MG63 (cell line): ENCODE measurements around the gene TLDC2. TPM values are rescaled to one million over a fixed set of nuclear protein-coding genes. Genes with fewer than 3 reads are reported as not detected.
"Not testable (repeated sequence)": the region's sequence is repeated elsewhere in the genome, so short reads cannot be mapped to it uniquely, and the experiment has no call there.

Experiments used
- DNase-seq: peaks from one replicate; pipeline ENCODE4 v3.0.0-alpha.2; 2020
- H3K27me3 ChIP-seq: fragments of 250-450 bp; sonication (Bioruptor Pico); 2 replicates; pipeline ENCODE4 v1.5.1; 2020; ENCODE audit warnings: mild to moderate bottlenecking, moderate library complexity
- H3K36me3 ChIP-seq: fragments of 250-450 bp; sonication (Bioruptor Pico); 2 replicates; pipeline ENCODE4 v1.5.1; 2020; ENCODE audit warnings: mild to moderate bottlenecking, moderate library complexity
- H3K4me3 ChIP-seq: fragments of 250-450 bp; sonication (Bioruptor Pico); 2 replicates; pipeline ENCODE4 v1.5.1; 2020; ENCODE audit warnings: mild to moderate bottlenecking, moderate library complexity
- H3K9me3 ChIP-seq: fragments of 250-450 bp; sonication (Bioruptor Pico); 2 replicates; pipeline ENCODE4 v1.5.1; 2020; ENCODE audit warnings: mild to moderate bottlenecking, moderate library complexity
- total RNA-seq: library from RNA; depleted of rRNA; stranded (reverse); fragments of >200 nt; shearing (Covaris generic); gene quantifications from 2 replicates; pipeline ENCODE4 v1.2.3, GENCODE V29; 2014; ENCODE audit warnings: low replicate concordance

The TLDC2 gene
- total RNA-seq, 1 experiment from 2014 or later: not detected

DNA sequence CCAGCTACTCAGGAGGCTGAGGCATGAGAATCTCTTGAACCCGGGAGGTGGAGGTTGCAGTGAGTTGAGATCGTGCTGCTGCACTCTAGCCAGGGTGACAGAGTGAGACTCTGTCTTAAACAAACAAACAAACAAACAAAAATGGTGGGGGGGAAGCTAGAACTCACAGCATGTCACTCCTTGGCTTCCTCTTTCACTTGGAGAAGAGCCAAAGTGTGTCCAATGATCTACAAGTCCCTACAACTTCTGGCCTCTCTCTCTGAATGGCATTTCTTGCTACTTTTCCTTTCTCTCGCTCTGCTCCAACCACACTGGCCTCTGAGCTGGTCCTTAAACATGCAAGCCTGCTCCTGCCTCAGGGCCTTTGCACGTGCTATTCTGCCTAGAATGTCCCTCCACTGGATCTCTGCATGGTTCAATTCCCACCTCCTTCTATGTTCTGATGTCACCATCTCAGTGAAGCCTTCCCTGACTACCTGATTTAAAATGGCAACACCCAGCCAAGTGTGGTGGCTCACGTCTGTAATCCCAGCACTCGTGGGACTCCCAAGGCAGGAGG lies 8.1 kb downstream of the TLDC2 start:
- H3K36me3 ChIP-seq: no peaks in the 10 kb centered on the region

DNA sequence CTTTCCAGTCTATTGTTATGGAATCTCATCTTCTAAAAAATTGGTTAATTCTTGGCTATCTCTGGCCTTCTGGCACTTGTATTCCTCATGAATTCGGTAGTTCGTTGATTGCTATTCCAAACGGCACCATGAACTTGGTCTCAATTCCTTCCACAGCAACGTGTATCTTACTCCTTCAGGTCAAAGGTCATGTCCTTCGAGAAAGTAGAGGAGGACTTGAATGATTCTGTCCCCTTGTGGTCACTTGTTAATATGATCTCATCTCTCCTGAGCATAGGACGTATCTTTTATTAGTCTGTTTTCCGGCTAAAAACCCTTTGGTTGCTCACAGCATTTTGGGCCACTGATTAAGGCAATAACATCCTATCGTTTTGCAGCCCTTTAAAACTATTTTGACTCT lies 9.4 kb downstream of the TLDC2 start:
- Histone ChIP-seq H3K27me3 (no peaks in the 10 kb centered on the region), H3K4me3 (no peak overlapping the region), H3K36me3 (no peaks in the 10 kb centered on the region), H3K9me3 (no peaks in the 10 kb centered on the region)
- DNase-seq: no peak

More for the DNA sequence above, 8.1 kb downstream of the TLDC2 start:
- no peaks in the 10 kb centered on the region for H3K9me3 ChIP-seq
- H3K27me3 ChIP-seq: no peaks in the 10 kb centered on the region
- no peak for DNase-seq
- no peak overlapping the region for H3K4me3 ChIP-seq

DNA sequence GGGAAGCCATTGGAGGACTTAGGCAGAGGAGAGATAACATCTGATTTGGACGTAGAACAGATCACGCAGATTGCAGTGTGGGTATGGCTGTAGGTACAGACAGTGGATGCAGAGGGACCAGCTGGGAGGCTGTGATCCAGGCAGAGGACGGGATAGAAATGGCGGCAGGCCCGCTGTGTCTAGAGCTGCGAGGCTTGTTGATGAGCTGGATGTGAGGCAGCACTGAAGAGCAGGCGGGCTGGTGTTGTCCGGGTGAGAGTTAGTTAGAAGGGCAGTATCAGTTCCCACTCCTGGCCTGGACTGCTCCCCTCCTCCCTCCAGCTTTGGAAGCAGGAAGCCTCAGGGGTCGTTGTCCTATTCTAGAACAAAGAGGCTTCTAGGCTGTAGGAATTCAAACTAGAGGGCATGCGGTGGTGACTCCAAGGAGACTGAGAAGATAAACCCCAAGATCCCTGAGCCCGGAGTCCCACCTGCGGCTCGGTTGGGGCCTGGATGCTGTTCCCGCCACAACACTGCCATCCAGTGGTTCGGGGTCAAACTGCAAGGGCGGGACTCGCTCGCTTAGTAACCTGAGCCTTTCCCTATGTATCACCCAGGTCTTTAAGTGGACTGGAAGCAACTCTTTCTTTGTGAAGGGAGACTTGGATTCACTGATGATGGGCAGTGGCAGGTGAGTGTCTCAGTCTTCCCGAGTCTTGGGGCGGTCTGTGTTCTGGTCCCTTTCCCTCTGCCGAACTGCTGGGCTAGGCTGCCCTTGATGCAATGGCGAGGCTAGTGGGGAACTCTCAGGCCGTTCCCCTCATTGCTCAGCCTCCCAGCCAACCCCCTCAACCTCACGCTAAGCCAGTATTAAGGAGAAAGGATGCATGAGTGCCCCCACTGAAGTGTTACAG lies 11.2 kb downstream of the TLDC2 start:
- Histone ChIP-seq H3K36me3 (no peaks in the 10 kb centered on the region), H3K9me3 (no peaks in the 10 kb centered on the region), H3K4me3 (no peak overlapping the region), H3K27me3 (no peaks in the 10 kb centered on the region)
- peak; percentile 74 for DNase-seq

DNA sequence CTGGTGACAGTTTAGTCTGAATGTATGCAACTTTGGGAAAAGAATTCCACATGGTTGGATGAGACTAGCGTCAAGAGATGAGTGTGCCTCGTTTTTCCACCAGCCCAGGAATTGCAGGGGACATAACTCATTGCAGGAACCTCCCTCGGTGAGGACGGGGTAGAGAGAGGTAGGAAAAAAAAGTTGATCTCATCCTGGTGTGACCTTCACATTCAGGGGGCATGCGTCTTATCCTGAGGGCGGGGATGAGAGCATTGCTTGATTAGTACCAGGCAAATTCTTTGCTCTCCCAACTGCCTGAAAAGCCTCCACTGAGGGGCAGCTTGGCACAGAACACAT lies 11.8 kb downstream of the TLDC2 start:
- no peak overlapping the region for H3K4me3 ChIP-seq
- no peaks in the 10 kb centered on the region for H3K27me3 ChIP-seq
- no peaks in the 10 kb centered on the region for H3K36me3 ChIP-seq
- no peak for DNase-seq
- H3K9me3 ChIP-seq: no peaks in the 10 kb centered on the region

GRCh38 chr20:36888880-36889516 lies 13.1 kb downstream of the TLDC2 start:
- Histone ChIP-seq H3K27me3 (no peaks in the 10 kb centered on the region), H3K36me3 (no peaks in the 10 kb centered on the region), H3K4me3 (no peak overlapping the region), H3K9me3 (no peaks in the 10 kb centered on the region)
- no peak for DNase-seq

DNA sequence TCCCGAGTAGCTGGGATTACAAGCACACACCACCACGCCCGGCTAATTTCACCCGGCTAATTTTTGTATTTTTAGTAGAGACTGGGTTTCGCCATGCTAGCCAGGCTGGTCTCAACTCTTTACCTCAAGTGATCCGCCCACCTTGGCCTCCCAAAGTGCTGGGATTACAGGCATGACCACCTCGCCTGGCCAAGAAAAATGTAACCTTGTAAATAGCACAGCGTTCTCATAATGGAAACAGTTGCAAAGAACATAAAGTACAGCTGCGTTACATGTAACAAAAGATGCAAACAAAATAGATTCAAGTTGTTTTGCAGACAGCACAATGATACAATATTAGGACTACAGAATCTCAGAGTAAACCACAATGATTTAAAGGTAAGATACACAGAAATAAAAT lies 14.6 kb downstream of the TLDC2 start:
- H3K4me3 ChIP-seq: no peak overlapping the region
- no peaks in the 10 kb centered on the region for H3K9me3 ChIP-seq
- H3K36me3 ChIP-seq: no peaks in the 10 kb centered on the region
- H3K27me3 ChIP-seq: no peaks in the 10 kb centered on the region
- no peak for DNase-seq

GRCh38 chr20:36891211-36891610 lies 15.3 kb downstream of the TLDC2 start:
- no peaks in the 10 kb centered on the region for H3K36me3 ChIP-seq
- H3K9me3 ChIP-seq: no peaks in the 10 kb centered on the region
- no peak overlapping the region for H3K4me3 ChIP-seq
- no peaks in the 10 kb centered on the region for H3K27me3 ChIP-seq
- DNase-seq: no peak

DNA sequence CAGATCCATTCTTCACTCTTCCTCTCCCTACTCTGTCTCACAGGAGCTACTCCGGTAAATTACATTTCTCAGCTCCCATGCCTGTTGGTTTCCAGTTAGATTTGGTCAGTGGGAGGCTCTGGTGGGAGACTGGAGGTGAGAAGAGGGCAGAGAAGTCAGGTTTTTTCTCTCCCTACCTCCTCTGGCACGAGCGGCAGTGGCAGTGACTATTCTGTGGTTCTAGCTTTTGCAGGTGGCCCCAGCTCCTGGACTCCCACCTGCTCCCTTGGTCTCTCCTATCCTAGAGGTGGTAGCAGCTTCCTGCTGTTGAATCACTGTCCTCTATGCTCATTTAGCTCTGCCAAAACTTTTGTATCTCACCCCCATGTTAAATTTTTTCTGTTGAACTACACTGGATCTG lies 17.9 kb downstream of the TLDC2 start:
- Histone ChIP-seq H3K4me3 (no peak overlapping the region), H3K9me3 (no peaks in the 10 kb centered on the region), H3K27me3 (no peaks in the 10 kb centered on the region), H3K36me3 (peaks cover 2% of the 10 kb centered on the region; the same call in 1 of the 2 replicates)
- DNase-seq: no peak

- no peaks in the 10 kb centered on the region for H3K27me3 ChIP-seq
- DNase-seq: no peak
- peaks cover 2% of the 10 kb centered on the region; the same call in 1 of the 2 replicates for H3K36me3 ChIP-seq
Observed at GRCh38 chr20:36895036-36895435, 19.1 kb downstream of the TLDC2 start.

GRCh38 chr20:36904690-36905089 lies 28.8 kb downstream of the TLDC2 start:
- no peak overlapping the region for H3K4me3 ChIP-seq
- H3K9me3 ChIP-seq: no peaks in the 10 kb centered on the region
- no peak for DNase-seq
- no peaks in the 10 kb centered on the region for H3K36me3 ChIP-seq
- no peaks in the 10 kb centered on the region for H3K27me3 ChIP-seq

More at GRCh38 chr20:36895036-36895435, 19.1 kb downstream of the TLDC2 start:
- H3K9me3 ChIP-seq: no peaks in the 10 kb centered on the region
- H3K4me3 ChIP-seq: no peak overlapping the region

DNA sequence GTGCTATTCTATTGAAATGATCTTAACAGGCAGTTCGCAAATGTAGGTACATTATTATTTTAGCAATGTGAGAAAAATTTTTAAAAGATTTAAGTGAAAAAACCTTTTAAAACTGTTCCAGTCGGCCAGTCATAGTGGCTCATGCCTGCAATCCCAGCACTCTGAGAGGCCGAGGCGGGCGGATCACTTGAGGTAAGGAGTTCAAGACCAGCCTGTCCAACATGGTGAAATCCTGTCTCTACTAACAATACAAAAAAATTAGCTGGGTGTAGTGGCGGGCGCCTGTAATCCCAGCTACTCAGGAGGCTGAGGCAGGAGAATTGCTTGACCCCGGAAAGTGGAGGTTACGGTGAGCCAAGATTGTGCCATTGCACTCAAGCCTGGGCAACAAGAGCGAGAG lies 29.6 kb downstream of the TLDC2 start:
- H3K27me3 ChIP-seq, H3K4me3 ChIP-seq, H3K9me3 ChIP-seq, H3K36me3 ChIP-seq, DNase-seq: not testable (repeated sequence)

GRCh38 chr20:36906086-36906485 lies 30.1 kb downstream of the TLDC2 start:
- not testable (repeated sequence) for DNase-seq, H3K9me3 ChIP-seq, H3K4me3 ChIP-seq, H3K27me3 ChIP-seq, H3K36me3 ChIP-seq

GRCh38 chr20:36908603-36909002 lies 32.7 kb downstream of the TLDC2 start:
- Histone ChIP-seq H3K4me3 (no peak overlapping the region), H3K9me3 (no peaks in the 10 kb centered on the region), H3K36me3 (no peaks in the 10 kb centered on the region), H3K27me3 (no peaks in the 10 kb centered on the region)
- DNase-seq: no peak

DNA sequence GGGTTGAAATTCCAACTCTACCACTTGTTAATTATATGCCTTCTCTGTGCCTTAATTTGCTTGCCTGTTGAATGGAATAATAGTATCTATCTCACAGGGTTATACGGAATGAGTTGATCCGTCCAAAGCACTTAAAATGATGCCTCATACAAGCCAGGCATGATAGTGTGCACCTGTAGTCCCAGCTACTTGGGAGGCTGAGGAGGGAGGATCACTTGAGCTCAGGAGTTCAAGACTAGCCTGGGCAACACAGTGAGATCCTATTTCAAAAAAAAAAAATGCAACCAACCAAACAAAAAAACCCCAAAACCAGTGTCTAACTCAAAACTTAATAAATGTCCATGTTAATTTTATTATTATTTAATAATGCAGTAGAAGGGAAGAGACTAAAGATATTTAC lies 40.3 kb downstream of the TLDC2 start:
- no peaks in the 10 kb centered on the region for H3K36me3 ChIP-seq

DNA sequence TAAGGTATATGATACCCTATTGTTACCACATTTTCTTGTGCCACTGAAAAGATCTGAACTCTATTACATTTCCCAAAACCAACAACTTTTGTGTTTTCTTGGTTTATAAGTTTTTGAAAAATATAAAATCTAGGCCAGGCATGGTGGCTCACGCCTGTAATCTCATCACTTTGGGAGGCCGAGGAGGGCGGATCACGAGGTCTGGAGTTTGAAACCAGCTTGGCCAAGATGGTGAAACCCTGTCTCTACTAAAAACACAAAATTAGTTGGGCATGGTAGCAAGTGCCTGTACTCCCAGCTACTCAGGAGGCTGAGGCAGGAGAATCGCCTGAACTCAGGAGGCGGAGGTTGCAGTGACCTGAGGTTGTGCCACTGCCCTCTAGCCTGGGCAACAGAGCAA lies 41.3 kb downstream of the TLDC2 start:
- Histone ChIP-seq H3K36me3 (no peaks in the 10 kb centered on the region), H3K27me3 (no peaks in the 10 kb centered on the region), H3K9me3 (no peaks in the 10 kb centered on the region), H3K4me3 (no peak overlapping the region)
- no peak for DNase-seq

More for the DNA sequence above, 40.3 kb downstream of the TLDC2 start:
- Histone ChIP-seq H3K27me3 (no peaks in the 10 kb centered on the region), H3K9me3 (no peaks in the 10 kb centered on the region), H3K4me3 (no peak overlapping the region)
- no peak for DNase-seq

DNA sequence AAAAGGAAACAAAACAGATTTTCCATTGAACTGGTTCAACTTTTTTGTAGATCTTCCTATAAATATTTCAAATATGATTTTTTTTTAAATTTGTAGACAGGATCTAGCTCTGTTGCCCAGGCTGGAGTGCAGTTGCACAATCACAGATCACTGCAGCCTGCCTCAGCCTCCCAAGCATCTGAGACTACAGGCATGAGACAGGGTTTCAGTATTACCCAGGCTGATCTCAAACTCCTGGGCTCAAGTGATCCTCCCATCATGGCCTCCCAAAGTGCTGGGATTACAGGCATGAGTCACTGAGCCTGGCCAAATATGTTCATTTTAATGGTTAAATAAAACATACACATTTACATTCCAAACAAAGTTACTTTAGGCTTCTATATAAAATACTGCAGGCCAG lies 42.0 kb downstream of the TLDC2 start:
- Histone ChIP-seq H3K9me3 (no peaks in the 10 kb centered on the region), H3K27me3 (no peaks in the 10 kb centered on the region)
- peak; percentile 4 for DNase-seq

DNA sequence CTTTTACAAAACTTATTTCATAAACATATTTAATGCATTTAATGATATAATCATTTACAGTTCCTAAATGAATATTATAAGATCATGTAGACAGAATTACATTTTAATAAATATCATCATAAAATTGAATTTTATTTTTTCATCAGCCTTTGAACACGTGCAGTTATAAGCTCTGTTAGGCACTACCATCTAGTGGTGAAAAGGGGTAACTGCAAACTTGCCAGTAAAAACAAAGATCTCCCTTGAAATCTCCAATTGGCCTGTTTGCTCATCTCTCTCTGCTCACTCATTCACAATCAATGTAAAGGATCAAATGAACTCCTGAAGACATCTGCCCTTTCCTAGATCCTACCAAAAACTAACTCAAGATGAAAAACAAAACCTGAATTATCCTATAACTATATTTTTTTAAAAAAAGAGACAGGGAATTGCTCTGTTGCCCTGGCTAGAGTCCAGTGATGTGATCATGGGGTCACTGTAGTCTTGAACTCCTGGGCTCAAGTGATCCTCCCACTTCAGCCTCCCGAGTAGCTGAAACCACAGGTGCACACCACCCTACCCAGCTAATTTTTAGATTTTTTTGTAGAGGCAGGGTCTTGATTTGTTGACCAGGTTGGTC lies 43.9 kb downstream of the TLDC2 start:
- H3K36me3 ChIP-seq: no peaks in the 10 kb centered on the region
- H3K27me3 ChIP-seq: no peaks in the 10 kb centered on the region
- no peak for DNase-seq
- H3K9me3 ChIP-seq: no peaks in the 10 kb centered on the region
- no peak overlapping the region for H3K4me3 ChIP-seq

More for the DNA sequence above, 42.0 kb downstream of the TLDC2 start:
- H3K4me3 ChIP-seq: no peak overlapping the region
- no peaks in the 10 kb centered on the region for H3K36me3 ChIP-seq
